Spleen (tissue), 11 donors: ENCODE measurements around the gene DAZAP1. TPM values are rescaled to one million over a fixed set of nuclear protein-coding genes. Genes with fewer than 3 reads are reported as not detected.

Source experiments
- DNase-seq: peaks from one replicate; pipeline ENCODE4 v3.0.0-alpha.2; 2020
- H3K27ac ChIP-seq, 8 donors: fragments of 200-600 bp; sonication (generic) in 7 of 8; 1 replicate in 4 of 8; 2 replicates in 4 of 8; pipeline versions ENCODE4 v1.5.0 to v1.8.0; 2016 to 2021; ENCODE audit warnings: inconsistent platforms in 4 of 8, mild to moderate bottlenecking in 4 of 8, moderate library complexity in 1 of 8
- H3K27me3 ChIP-seq, 7 donors: fragments of 200-600 bp; sonication (generic) in 6 of 7; replicated peaks in 1 of 7; 1 replicate in 4 of 7; 2 replicates in 3 of 7; pipeline versions ENCODE4 v1.5.0 to v1.8.0; 2016 to 2021; ENCODE audit warnings: inconsistent platforms in 3 of 7, mild to moderate bottlenecking in 1 of 7
- H3K36me3 ChIP-seq, 6 donors: fragments of 200-600 bp; sonication (generic) in 5 of 6; 1 replicate in 4 of 6; 2 replicates in 2 of 6; pipeline versions ENCODE4 v1.5.0 to v1.8.0; 2016 to 2021; ENCODE audit warnings: inconsistent platforms in 2 of 6
- H3K4me1 ChIP-seq, 6 donors: fragments of 200-600 bp; sonication (generic) in 5 of 6; 1 replicate in 3 of 6; 2 replicates in 3 of 6; pipeline versions ENCODE4 v1.5.0 to v1.8.0; 2016 to 2021; ENCODE audit warnings: inconsistent platforms in 3 of 6
- H3K4me3 ChIP-seq, 8 donors: fragments of 200-600 bp; sonication (generic) in 7 of 8; 1 replicate in 4 of 8; 2 replicates in 4 of 8; pipeline versions ENCODE4 v1.5.0 to v1.8.0; 2016 to 2021; ENCODE audit warnings: inconsistent platforms in 4 of 8, mild to moderate bottlenecking in 4 of 8, moderate library complexity in 2 of 8
- H3K9me3 ChIP-seq, 8 donors: fragments of 200-600 bp; sonication (generic) in 7 of 8; 1 replicate in 4 of 8; 2 replicates in 4 of 8; pipeline versions ENCODE4 v1.5.0 to v1.8.0; 2016 to 2021; ENCODE audit warnings: inconsistent platforms in 4 of 8
- POLR2A ChIP-seq, 3 donors: fragments of 450-650 bp; IDR thresholded peaks; one replicate each; pipeline ENCODE4 v1.5.1; 2017; ENCODE audit warnings: antibody characterized with exemption in 3 of 3, mild to moderate bottlenecking in 1 of 3
- POLR2AphosphoS5 ChIP-seq, 3 donors: sonication (generic); formaldehyde crosslinking; IDR thresholded peaks; one replicate each; pipeline ENCODE4 v1.5.1; 2017; ENCODE audit warnings: antibody characterized with exemption in 3 of 3
- WGBS, 5 donors: extraction: QIAGEN DNeasy Blood & Tissue Kit in 3 of 5; methylation state at CpG; one replicate each; pipeline versions ENCODE4 v1.1.5 to v1.1.7; 2013 to 2018; 5-methylcytosine and 5-hydroxymethylcytosine counted together
- intact Hi-C: fragments of 100-400 bp; cut with DNase I; formaldehyde crosslinking; loops from one replicate; pipeline ENCODE4 v1.15.0; 2023; ENCODE audit warnings: low total_unique reads
- polyA plus RNA-seq, 3 donors: library from polyadenylated mRNA; stranded (reverse); fragments of 200-250 nt; gene quantifications; one replicate each; pipeline ENCODE4 v1.2.1, GENCODE V29; 2013
- total RNA-seq, 7 donors: library from RNA; depleted of rRNA in 3 of 7; stranded (reverse); fragments of >200 nt in 3 of 7; fragmentation: NEBNext Ultra II Directional in 4 of 7; extraction: Animal tissue kit (Norgen Biotek cat#: 25700) in 4 of 7; gene quantifications; one replicate each; pipeline versions ENCODE4 v1.1.0 to v1.2.1, GENCODE V29; 2016 to 2021
- TF ChIP-seq, protein P1 (sequence below), 11 experiments: fragments of 200-600 bp in 7 of 11; fragments of 450-650 bp in 4 of 11; sonication (generic) in 4 of 11; IDR thresholded peaks in 8 of 11; conservative IDR thresholded peaks in 3 of 11; 1 replicate in 7 of 11; 2 replicates in 4 of 11; pipeline versions ENCODE4 v1.4.0 to v1.8.0; 2016 to 2021; ENCODE audit warnings: antibody characterized with exemption in 11 of 11, inconsistent platforms in 4 of 11, mild to moderate bottlenecking in 1 of 11
- donor health status: healthy with polysubstance abuse.
- donor health status: DM: no; HTN: no; CAD: no; lungs with moderate emphysema.
- donor health status: DM: no; HTN: no; CAD: no.
- donor health status: Bipolar disorder and iron deficiency.
- donor health status: healthy.
- donor health status: DM: no; HTN: no; CAD: no.
- donor health status: DM: yes; HTN: yes; CAD: no.

The DAZAP1 gene
- total and polyA plus RNA-seq, 10 donors = 43.8 to 137 (median 99.6) TPM

DNA sequence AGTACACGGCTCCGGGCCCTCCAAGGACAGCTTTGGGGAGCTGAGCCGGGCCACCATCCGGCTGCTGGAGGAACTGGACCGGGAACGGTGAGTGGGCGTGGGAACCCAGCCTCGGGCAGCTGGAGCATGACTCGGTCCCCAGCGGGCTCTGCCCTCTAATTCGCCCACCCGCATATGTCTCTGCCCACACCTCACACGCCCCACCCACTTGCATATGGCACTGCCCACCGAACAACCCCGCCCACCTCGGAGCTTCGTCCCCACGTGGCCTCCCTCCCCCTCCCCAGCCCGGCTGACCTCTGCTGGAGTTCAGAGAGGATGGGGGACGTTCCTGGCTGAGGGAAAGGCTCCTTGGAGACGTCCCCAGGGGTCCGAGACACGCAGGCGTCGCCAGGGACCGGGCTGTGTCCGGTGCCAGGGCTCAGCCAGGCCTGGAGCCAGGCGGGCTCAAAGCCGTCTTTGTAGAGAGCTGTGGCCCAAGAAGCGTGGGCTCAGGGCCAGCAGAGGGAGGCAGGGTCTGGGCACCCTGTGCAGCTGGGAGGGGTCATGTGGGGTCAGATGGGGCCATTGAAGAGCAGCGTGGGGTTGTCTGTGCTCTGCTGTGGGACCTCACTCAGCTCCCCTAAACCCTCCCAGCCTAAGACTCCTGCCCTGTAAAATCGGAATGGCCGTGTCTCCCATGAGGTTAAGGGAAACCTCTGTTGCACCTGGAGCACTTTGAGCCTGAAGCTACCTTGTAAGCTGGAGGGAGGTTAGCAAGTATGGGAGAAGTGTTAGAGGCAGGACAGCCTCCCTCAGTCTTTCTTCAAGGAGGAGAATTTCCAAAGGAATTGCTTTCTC, 46.4 kb downstream of the DAZAP1 start:
- Histone ChIP-seq H3K4me1 (peaks cover 4 to 69% (median 46%) of the 10 kb centered on the region in 6 donors), H3K9me3 (no peaks in the 10 kb centered on the region), H3K36me3 (no peaks in the 10 kb centered on the region), H3K4me3 (no peak overlapping the region), H3K27me3 (peaks cover 7 to 100% (median 93%) of the 10 kb centered on the region in 7 donors), H3K27ac (no peak overlapping the region)
- WGBS, 5 donors = 24 to 47% (median 41%) methylated on average over 19 to 33 of the region's 33 CpGs
- DNase-seq = no peak
- intact Hi-C loops = no loop called here
- TF ChIP-seq, protein P1, sequence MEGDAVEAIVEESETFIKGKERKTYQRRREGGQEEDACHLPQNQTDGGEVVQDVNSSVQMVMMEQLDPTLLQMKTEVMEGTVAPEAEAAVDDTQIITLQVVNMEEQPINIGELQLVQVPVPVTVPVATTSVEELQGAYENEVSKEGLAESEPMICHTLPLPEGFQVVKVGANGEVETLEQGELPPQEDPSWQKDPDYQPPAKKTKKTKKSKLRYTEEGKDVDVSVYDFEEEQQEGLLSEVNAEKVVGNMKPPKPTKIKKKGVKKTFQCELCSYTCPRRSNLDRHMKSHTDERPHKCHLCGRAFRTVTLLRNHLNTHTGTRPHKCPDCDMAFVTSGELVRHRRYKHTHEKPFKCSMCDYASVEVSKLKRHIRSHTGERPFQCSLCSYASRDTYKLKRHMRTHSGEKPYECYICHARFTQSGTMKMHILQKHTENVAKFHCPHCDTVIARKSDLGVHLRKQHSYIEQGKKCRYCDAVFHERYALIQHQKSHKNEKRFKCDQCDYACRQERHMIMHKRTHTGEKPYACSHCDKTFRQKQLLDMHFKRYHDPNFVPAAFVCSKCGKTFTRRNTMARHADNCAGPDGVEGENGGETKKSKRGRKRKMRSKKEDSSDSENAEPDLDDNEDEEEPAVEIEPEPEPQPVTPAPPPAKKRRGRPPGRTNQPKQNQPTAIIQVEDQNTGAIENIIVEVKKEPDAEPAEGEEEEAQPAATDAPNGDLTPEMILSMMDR (IDR thresholded peaks at IDR 0.05 in 8 of 11, conservative IDR thresholded peaks at IDR 0.05 in 3 of 11) = no peak
- TF ChIP-seq POLR2AphosphoS5 (IDR thresholded peaks at IDR 0.05) (no peak), POLR2A (IDR thresholded peaks at IDR 0.05) (no peak)

DNA sequence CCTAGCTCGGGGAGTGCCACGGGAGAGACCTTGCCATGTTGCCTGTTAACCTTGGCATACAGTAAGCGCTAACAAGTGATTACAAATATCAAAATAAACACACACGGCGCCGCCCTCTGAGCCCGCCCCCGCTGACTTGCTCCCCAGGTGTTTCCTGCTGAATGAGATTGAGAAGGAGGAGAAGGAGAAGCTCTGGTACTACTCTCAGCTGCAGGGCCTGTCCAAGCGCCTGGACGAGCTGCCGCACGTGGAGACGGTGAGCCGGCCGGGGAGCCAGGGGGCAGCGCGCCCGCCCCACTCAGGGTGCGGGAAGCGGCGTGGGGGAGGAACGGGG, 47.6 kb downstream of the DAZAP1 start:
- intact Hi-C loops = no loop called here
- peaks cover 4 to 56% (median 34%) of the 10 kb centered on the region in 6 donors for H3K4me1 ChIP-seq
- H3K36me3 ChIP-seq = peaks cover 0 to 4% (median 0%) of the 10 kb centered on the region in 6 donors
- peak overlapping the region in 1 of 8 donors; percentile 48 for H3K4me3 ChIP-seq
- no peak for DNase-seq
- 1 to 3% (median 2%) methylated on average over 14 to 22 of the region's 22 CpGs for WGBS, 5 donors
- TF ChIP-seq, protein P1 (IDR thresholded peaks at IDR 0.05 in 8 of 11, conservative IDR thresholded peaks at IDR 0.05 in 3 of 11) = no peak
- TF ChIP-seq POLR2AphosphoS5 (IDR thresholded peaks at IDR 0.05) = no peak
- no peak for TF ChIP-seq POLR2A (IDR thresholded peaks at IDR 0.05)
- no peaks in the 10 kb centered on the region for H3K9me3 ChIP-seq
- peaks cover 7 to 96% (median 81%) of the 10 kb centered on the region in 7 donors for H3K27me3 ChIP-seq
- no peak overlapping the region for H3K27ac ChIP-seq

DNA sequence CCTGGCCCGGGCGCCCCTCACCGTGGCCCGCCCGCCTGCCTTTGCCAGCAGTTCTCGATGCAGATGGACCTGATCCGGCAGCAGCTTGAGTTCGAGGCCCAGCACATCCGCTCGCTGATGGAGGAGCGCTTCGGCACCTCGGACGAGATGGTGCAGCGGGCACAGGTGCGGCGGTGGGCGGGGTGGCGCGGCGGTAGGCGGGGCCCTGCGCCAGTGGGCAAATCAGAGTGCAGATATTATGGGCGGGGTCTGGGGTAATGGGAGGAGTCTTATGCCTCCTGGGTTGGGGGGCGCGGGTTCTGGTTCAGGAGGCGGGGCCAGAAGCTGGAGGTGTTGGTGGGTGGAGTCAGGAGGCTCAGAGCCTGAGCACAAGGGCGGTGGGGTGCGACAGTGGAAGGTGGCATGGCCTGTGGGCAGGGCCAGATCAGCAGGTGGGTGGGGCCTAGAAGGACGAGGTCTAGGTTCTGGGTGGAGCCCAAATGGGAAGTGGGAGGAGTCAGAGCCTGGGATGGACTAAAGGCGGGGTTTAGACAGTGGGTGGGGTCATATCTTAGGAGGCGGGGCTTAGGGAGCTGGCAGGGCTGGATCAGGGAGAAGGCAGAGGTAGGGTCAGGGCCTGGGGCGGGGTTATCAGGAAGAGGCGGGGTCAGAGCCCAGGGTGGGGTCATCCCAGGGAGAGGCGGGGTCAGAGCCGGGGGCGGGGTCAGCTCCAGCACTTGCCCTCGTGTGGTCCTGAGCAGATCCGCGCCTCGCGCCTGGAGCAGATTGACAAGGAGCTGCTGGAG, 48.1 kb downstream of the DAZAP1 start:
- 2 to 9% (median 3%) methylated on average over 18 to 42 of the region's 42 CpGs for WGBS, 5 donors

More for the DNA sequence above, 48.1 kb downstream of the DAZAP1 start:
- Histone ChIP-seq H3K4me3 (peak overlapping the region in 1 of 8 donors; percentile 48), H3K9me3 (no peaks in the 10 kb centered on the region), H3K4me1 (peaks cover 4 to 51% (median 30%) of the 10 kb centered on the region in 6 donors), H3K27ac (no peak overlapping the region), H3K36me3 (peaks cover 0 to 9% (median 0%) of the 10 kb centered on the region in 6 donors), H3K27me3 (peaks cover 7 to 93% (median 75%) of the 10 kb centered on the region in 7 donors)
- DNase-seq = no peak
- intact Hi-C loops = no loop called here
- TF ChIP-seq POLR2A (IDR thresholded peaks at IDR 0.05) (no peak), POLR2AphosphoS5 (IDR thresholded peaks at IDR 0.05) (peak in 2 of 3 donors; percentile 16 to 57)
- TF ChIP-seq, protein P1 (IDR thresholded peaks at IDR 0.05 in 8 of 11, conservative IDR thresholded peaks at IDR 0.05 in 3 of 11) = no peak
